Activated CD4-positive, alpha-beta T cell treated with anti-CD3 and anti-CD28 coated beads, Interleukin-2, amount 10 ng/mL, durations not matched to agents 24 days and 14 days (primary cell): ENCODE measurements around the gene APOBEC3A. TPM values are rescaled to one million over a fixed set of nuclear protein-coding genes. Genes with fewer than 3 reads are reported as not detected.
"Not testable (repeated sequence)": the region's sequence is repeated elsewhere in the genome, so short reads cannot be mapped to it uniquely, and the experiment has no call there.

Experiments used
- DNase-seq: peaks from one replicate; pipeline ENCODE4 v3.0.0; 2022
- H3K27ac Mint-ChIP-seq: one replicate; pipeline ENCODE4 v1.8.0; 2022; ENCODE audit warnings: mild to moderate bottlenecking, mixed read lengths
- H3K27me3 Mint-ChIP-seq: one replicate; pipeline ENCODE4 v1.8.0; 2022; ENCODE audit warnings: mixed read lengths
- H3K36me3 Mint-ChIP-seq: one replicate; pipeline ENCODE4 v1.8.0; 2022; ENCODE audit warnings: low read depth, mild to moderate bottlenecking, mixed read lengths
- H3K4me1 Mint-ChIP-seq: one replicate; pipeline ENCODE4 v1.8.0; 2021; ENCODE audit warnings: mixed read lengths
- H3K4me3 Mint-ChIP-seq: one replicate; pipeline ENCODE4 v1.8.0; 2022; ENCODE audit warnings: mild to moderate bottlenecking, moderate library complexity, mixed read lengths
- H3K9me3 Mint-ChIP-seq: one replicate; pipeline ENCODE4 v1.8.0; 2021; ENCODE audit warnings: mixed read lengths
- intact Hi-C: fragments of 100-400 bp; cut with micrococcal nuclease; formaldehyde crosslinking; loops from one replicate; pipeline ENCODE4 v1.15.1; 2023
- total RNA-seq: library from RNA; stranded (reverse); gene quantifications from 2 replicates; pipeline ENCODE4 v1.2.3, GENCODE V29; 2022

APOBEC3A gene
- total RNA-seq, 1 donor from 2014 or later, result not detected

- intact Hi-C loops, H3K27me3 Mint-ChIP-seq, H3K4me3 Mint-ChIP-seq, DNase-seq, H3K36me3 Mint-ChIP-seq, H3K9me3 Mint-ChIP-seq: not testable (repeated sequence)
- H3K27ac Mint-ChIP-seq, result peak overlapping the region; percentile 49
- peaks cover 38% of the 10 kb centered on the region for H3K4me1 Mint-ChIP-seq
Observed at GRCh38 chr22:38958651-38958943, 1.2 kb downstream of the APOBEC3A start.

- H3K27me3 Mint-ChIP-seq, result no peaks in the 10 kb centered on the region
- H3K4me3 Mint-ChIP-seq, result no peak overlapping the region
- DNase-seq, result peak; percentile 73
- intact Hi-C loops, result no loop called here
- H3K4me1 Mint-ChIP-seq, result peaks cover 33% of the 10 kb centered on the region
- no peaks in the 10 kb centered on the region for H3K36me3 Mint-ChIP-seq
- no peaks in the 10 kb centered on the region for H3K9me3 Mint-ChIP-seq
- H3K27ac Mint-ChIP-seq, result peak overlapping the region; percentile 49
Observed at GRCh38 chr22:38959590-38959989, 2.2 kb downstream of the APOBEC3A start.

GRCh38 chr22:38960673-38961072 is 3.3 kb downstream of the APOBEC3A start:
- H3K9me3 Mint-ChIP-seq, H3K27ac Mint-ChIP-seq, DNase-seq, intact Hi-C loops, H3K27me3 Mint-ChIP-seq, H3K4me3 Mint-ChIP-seq, H3K36me3 Mint-ChIP-seq: not testable (repeated sequence)
- peaks cover 23% of the 10 kb centered on the region for H3K4me1 Mint-ChIP-seq

GRCh38 chr22:38963291-38963738 is 5.9 kb downstream of the APOBEC3A start:
- H3K27me3 Mint-ChIP-seq, result not testable (repeated sequence)

GRCh38 chr22:38963872-38964271 is 6.5 kb downstream of the APOBEC3A start:
- Mint-ChIP-seq H3K9me3 (no peaks in the 10 kb centered on the region), H3K27me3 (peaks cover under 1% of the 10 kb centered on the region), H3K4me3 (no peak overlapping the region), H3K4me1 (peaks cover 23% of the 10 kb centered on the region), H3K27ac (no peak overlapping the region), H3K36me3 (no peaks in the 10 kb centered on the region)
- no peak for DNase-seq
- intact Hi-C loops, result no loop called here

More at GRCh38 chr22:38963291-38963738, 5.9 kb downstream of the APOBEC3A start:
- peaks cover 25% of the 10 kb centered on the region for H3K4me1 Mint-ChIP-seq
- H3K36me3 Mint-ChIP-seq, DNase-seq, intact Hi-C loops, H3K4me3 Mint-ChIP-seq, H3K9me3 Mint-ChIP-seq, H3K27ac Mint-ChIP-seq: not testable (repeated sequence)

- Mint-ChIP-seq H3K4me1 (peaks cover 22% of the 10 kb centered on the region), H3K9me3 (no peaks in the 10 kb centered on the region), H3K36me3 (no peaks in the 10 kb centered on the region), H3K4me3 (no peak overlapping the region), H3K27me3 (peaks cover 4% of the 10 kb centered on the region), H3K27ac (no peak overlapping the region)
- DNase-seq, result no peak
- intact Hi-C loops, result no loop called here
Observed at GRCh38 chr22:38964306-38964705, 6.9 kb downstream of the APOBEC3A start.

GRCh38 chr22:38964989-38965388 is 7.6 kb downstream of the APOBEC3A start:
- peaks cover 16% of the 10 kb centered on the region for H3K4me1 Mint-ChIP-seq
- no peaks in the 10 kb centered on the region for H3K9me3 Mint-ChIP-seq
- no peak for DNase-seq
- intact Hi-C loops, result no loop called here
- H3K36me3 Mint-ChIP-seq, result no peaks in the 10 kb centered on the region
- no peak overlapping the region for H3K4me3 Mint-ChIP-seq
- H3K27ac Mint-ChIP-seq, result no peak overlapping the region
- H3K27me3 Mint-ChIP-seq, result peaks cover 6% of the 10 kb centered on the region

GRCh38 chr22:38965614-38966379 is 8.4 kb downstream of the APOBEC3A start:
- no peak overlapping the region for H3K27ac Mint-ChIP-seq
- no peaks in the 10 kb centered on the region for H3K36me3 Mint-ChIP-seq
- peaks cover 12% of the 10 kb centered on the region for H3K27me3 Mint-ChIP-seq
- intact Hi-C loops, result no loop called here
- no peaks in the 10 kb centered on the region for H3K9me3 Mint-ChIP-seq
- H3K4me1 Mint-ChIP-seq, result peaks cover 21% of the 10 kb centered on the region
- no peak overlapping the region for H3K4me3 Mint-ChIP-seq
- DNase-seq, result no peak

GRCh38 chr22:38966380-38966702 is 8.9 kb downstream of the APOBEC3A start:
- H3K27ac Mint-ChIP-seq, result no peak overlapping the region
- DNase-seq, result no peak
- H3K9me3 Mint-ChIP-seq, result no peaks in the 10 kb centered on the region
- H3K4me3 Mint-ChIP-seq, result no peak overlapping the region
- peaks cover 21% of the 10 kb centered on the region for H3K4me1 Mint-ChIP-seq
- intact Hi-C loops, result no loop called here
- peaks cover 12% of the 10 kb centered on the region for H3K27me3 Mint-ChIP-seq
- no peaks in the 10 kb centered on the region for H3K36me3 Mint-ChIP-seq

- no peak overlapping the region for H3K27ac Mint-ChIP-seq
- H3K9me3 Mint-ChIP-seq, result no peaks in the 10 kb centered on the region
- H3K36me3 Mint-ChIP-seq, result no peaks in the 10 kb centered on the region
- peaks cover 13% of the 10 kb centered on the region for H3K27me3 Mint-ChIP-seq
- intact Hi-C loops, result no loop called here
- H3K4me3 Mint-ChIP-seq, result no peak overlapping the region
- H3K4me1 Mint-ChIP-seq, result peaks cover 21% of the 10 kb centered on the region
- no peak for DNase-seq
Observed at GRCh38 chr22:38966942-38967341, 9.5 kb downstream of the APOBEC3A start.

- no peak overlapping the region for H3K27ac Mint-ChIP-seq
- H3K27me3 Mint-ChIP-seq, result peaks cover 15% of the 10 kb centered on the region
- H3K4me3 Mint-ChIP-seq, result no peak overlapping the region
- H3K36me3 Mint-ChIP-seq, result no peaks in the 10 kb centered on the region
- H3K9me3 Mint-ChIP-seq, result no peaks in the 10 kb centered on the region
- H3K4me1 Mint-ChIP-seq, result peaks cover 21% of the 10 kb centered on the region
- intact Hi-C loops, result no loop called here
- no peak for DNase-seq
Observed at GRCh38 chr22:38967451-38968450, 10.3 kb downstream of the APOBEC3A start.

GRCh38 chr22:38968801-38969200 is 11.4 kb downstream of the APOBEC3A start:
- no peak for DNase-seq
- no peak overlapping the region for H3K27ac Mint-ChIP-seq
- intact Hi-C loops, result no loop called here
- peaks cover 20% of the 10 kb centered on the region for H3K4me1 Mint-ChIP-seq
- H3K9me3 Mint-ChIP-seq, result no peaks in the 10 kb centered on the region
- no peak overlapping the region for H3K4me3 Mint-ChIP-seq
- H3K27me3 Mint-ChIP-seq, result peaks cover 16% of the 10 kb centered on the region
- H3K36me3 Mint-ChIP-seq, result no peaks in the 10 kb centered on the region

GRCh38 chr22:38970551-38970950 is 13.1 kb downstream of the APOBEC3A start:
- Mint-ChIP-seq H3K4me1 (peaks cover 19% of the 10 kb centered on the region), H3K27ac (no peak overlapping the region), H3K9me3 (no peaks in the 10 kb centered on the region), H3K36me3 (no peaks in the 10 kb centered on the region), H3K4me3 (no peak overlapping the region), H3K27me3 (peaks cover 16% of the 10 kb centered on the region)
- DNase-seq, result no peak
- intact Hi-C loops, result loop anchor here (5.0 kb wide), 1 partner anchor 37 kb away; no protein-coding TSS in a partner anchor

- Mint-ChIP-seq H3K9me3 (no peaks in the 10 kb centered on the region), H3K27ac (no peak overlapping the region), H3K4me1 (peaks cover 19% of the 10 kb centered on the region), H3K36me3 (no peaks in the 10 kb centered on the region), H3K27me3 (peaks cover 16% of the 10 kb centered on the region), H3K4me3 (no peak overlapping the region)
- DNase-seq, result no peak
- intact Hi-C loops, result loop anchor here (5.0 kb wide), 1 partner anchor 36 kb away; no protein-coding TSS in a partner anchor
Observed at GRCh38 chr22:38971202-38971601, 13.8 kb downstream of the APOBEC3A start.
